Measurements from ENCODE around the gene VWCE. TPM values are rescaled to one million over a fixed set of nuclear protein-coding genes. Genes with fewer than 3 reads are reported as not detected.

The VWCE gene
- total RNA-seq, 1 experiment from 2014 or later, result 20.6 TPM

DNA sequence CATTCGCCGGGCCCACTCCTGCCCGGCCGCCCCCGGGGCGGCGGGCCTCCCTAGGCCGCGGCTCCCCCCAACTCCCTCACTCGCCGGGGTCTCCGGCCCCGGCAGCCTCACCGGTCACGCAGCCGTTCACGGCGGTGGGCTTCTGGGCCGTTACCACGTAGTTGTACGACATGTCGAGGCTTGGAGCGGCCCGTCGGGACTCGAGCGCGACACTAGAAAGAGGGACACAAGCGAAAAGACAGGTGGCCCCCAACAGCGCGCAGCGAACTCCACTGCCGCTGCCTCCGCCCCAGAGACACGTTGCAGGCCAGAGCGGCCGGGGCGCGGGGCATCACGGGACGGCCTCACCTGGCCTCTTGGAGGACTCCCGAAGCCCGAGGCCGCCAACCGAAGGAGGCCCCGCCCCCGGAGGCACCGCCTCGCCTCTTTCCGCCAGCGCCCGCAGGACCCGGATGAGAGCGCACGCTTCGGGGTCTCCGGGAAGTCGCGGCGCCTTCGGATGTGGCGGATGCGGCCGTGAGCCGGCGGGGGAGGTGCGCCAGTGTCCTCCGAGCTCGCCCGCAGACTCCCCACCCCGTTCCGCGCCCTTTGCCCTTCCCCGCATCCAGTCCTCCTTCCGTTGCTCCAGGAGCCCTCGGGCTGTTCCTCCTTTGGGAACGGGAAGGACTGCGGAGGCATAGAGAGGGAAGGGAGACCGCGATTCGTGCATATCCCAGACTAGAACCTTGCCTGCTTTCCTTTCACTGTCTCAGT lies 37.9 kb upstream of the VWCE start, which contains the start of the genes DDB1 and TKFC:
DDB1 (minus strand) TSS at position 309 of the 753 bp plus-strand sequence; CDS start at position 172, 137 bp downstream.
TKFC (plus strand) TSS at position 432 of the 753 bp plus-strand sequence. CDS start 1,501 bp downstream, outside the sequence.
- H2AFZ ChIP-seq (ENCODE audit: low read length), result no peak within 1 kb of the TSS
- TF ChIP-seq, protein P1, sequence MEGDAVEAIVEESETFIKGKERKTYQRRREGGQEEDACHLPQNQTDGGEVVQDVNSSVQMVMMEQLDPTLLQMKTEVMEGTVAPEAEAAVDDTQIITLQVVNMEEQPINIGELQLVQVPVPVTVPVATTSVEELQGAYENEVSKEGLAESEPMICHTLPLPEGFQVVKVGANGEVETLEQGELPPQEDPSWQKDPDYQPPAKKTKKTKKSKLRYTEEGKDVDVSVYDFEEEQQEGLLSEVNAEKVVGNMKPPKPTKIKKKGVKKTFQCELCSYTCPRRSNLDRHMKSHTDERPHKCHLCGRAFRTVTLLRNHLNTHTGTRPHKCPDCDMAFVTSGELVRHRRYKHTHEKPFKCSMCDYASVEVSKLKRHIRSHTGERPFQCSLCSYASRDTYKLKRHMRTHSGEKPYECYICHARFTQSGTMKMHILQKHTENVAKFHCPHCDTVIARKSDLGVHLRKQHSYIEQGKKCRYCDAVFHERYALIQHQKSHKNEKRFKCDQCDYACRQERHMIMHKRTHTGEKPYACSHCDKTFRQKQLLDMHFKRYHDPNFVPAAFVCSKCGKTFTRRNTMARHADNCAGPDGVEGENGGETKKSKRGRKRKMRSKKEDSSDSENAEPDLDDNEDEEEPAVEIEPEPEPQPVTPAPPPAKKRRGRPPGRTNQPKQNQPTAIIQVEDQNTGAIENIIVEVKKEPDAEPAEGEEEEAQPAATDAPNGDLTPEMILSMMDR (conservative IDR thresholded peaks at IDR 0.05), result no peak

More for the DNA sequence above, 37.9 kb upstream of the VWCE start, which contains the start of the genes DDB1 and TKFC:
- peak within 1 kb of the TSS; percentile 97 for H3K18ac ChIP-seq (ENCODE audit: insufficient read length, low read depth, low read length)
- H4K5ac ChIP-seq (ENCODE audit: insufficient read length, low read depth, low read length), result peak within 1 kb of the TSS; percentile 90
- peak within 1 kb of the TSS; percentile 97 for H3K9ac ChIP-seq (ENCODE audit: extremely low read depth, insufficient read length, low read length)
- H3K36me3 Mint-ChIP-seq (ENCODE audit: insufficient read depth in 1 of 3, low read depth in 3 of 3), result peaks cover 22 to 37% (median 30%) of the 10 kb centered on the region in 3 experiments; a peak in 6 of 7 replicates
- no peaks in the 10 kb centered on the region for H3K27me3 ChIP-seq (ENCODE audit: insufficient read depth, low read length)
- H3K27me3 Mint-ChIP-seq (ENCODE audit: low read depth), result no peaks in the 10 kb centered on the region
- peak within 1 kb of the TSS; percentile 44 for H3K4ac ChIP-seq (ENCODE audit: low read depth, low read length)
- no peak within 1 kb of the TSS for H2BK15ac ChIP-seq (ENCODE audit: low read depth, low read length)
- H2AK5ac ChIP-seq (ENCODE audit: insufficient read length, low read length), result no peak within 1 kb of the TSS
- H3K56ac ChIP-seq (ENCODE audit: insufficient read length, low read depth, low read length), result peak within 1 kb of the TSS; percentile 76
- H3K9me3 Mint-ChIP-seq, result no peaks in the 10 kb centered on the region
- peak within 1 kb of the TSS; percentile 78 for H3K27ac ChIP-seq (ENCODE audit: insufficient read length, low read depth, low read length)
- H3K79me1 ChIP-seq (ENCODE audit: insufficient read depth, low read depth, low read length, poor library complexity, severe bottlenecking), result no peaks in the 10 kb centered on the region
- H3K9me3 ChIP-seq (ENCODE audit: control insufficient read depth, low read depth, low read length), result no peaks in the 10 kb centered on the region
- WGBS (ENCODE audit: extremely low coverage, insufficient read length, low lambda C conversion rate), result no CpG with 5 or more reads among the region's 81 CpGs
- H2BK12ac ChIP-seq (ENCODE audit: insufficient read length, low read depth, low read length), result no peak within 1 kb of the TSS
- H3T11ph ChIP-seq (ENCODE audit: low read length), result no peak within 1 kb of the TSS
- no peak within 1 kb of the TSS for H2BK20ac ChIP-seq (ENCODE audit: low read depth, low read length, poor library complexity, severe bottlenecking)
- no peak within 1 kb of the TSS for H3K23ac ChIP-seq (ENCODE audit: insufficient read length, low read depth, low read length)
- peak; percentile 99 for DNase-seq
- peaks cover 25% of the 10 kb centered on the region for H3K79me2 ChIP-seq (ENCODE audit: insufficient read depth, low read length)
- H3K23me2 ChIP-seq (ENCODE audit: insufficient read length, low read depth, low read length, poor library complexity, severe bottlenecking), result peaks cover 13% of the 10 kb centered on the region
- H4K20me1 ChIP-seq (ENCODE audit: control insufficient read depth, insufficient read depth, insufficient read length), result no peaks in the 10 kb centered on the region
- peak within 1 kb of the TSS; percentile 97 to 99 (median 98) for H3K27ac Mint-ChIP-seq
- H3K4me3 Mint-ChIP-seq, result peak within 1 kb of the TSS; percentile 95 to 98
- peaks cover 5% of the 10 kb centered on the region for H3K4me1 ChIP-seq (ENCODE audit: insufficient read depth, low read length)
- H4K8ac ChIP-seq (replicated peaks; ENCODE audit: insufficient read length, low read depth, low read length), result no peak within 1 kb of the TSS
- H3K14ac ChIP-seq (ENCODE audit: insufficient read depth, low read length), result peak within 1 kb of the TSS; percentile 99
- H3K4me1 Mint-ChIP-seq, result peaks cover 39 to 45% of the 10 kb centered on the region in 2 experiments
- H4K91ac ChIP-seq (ENCODE audit: insufficient read length, low read depth, low read length), result peak within 1 kb of the TSS; percentile 15
- H3K4me2 ChIP-seq (ENCODE audit: insufficient read depth, insufficient read length, low read length), result peak within 1 kb of the TSS; percentile 94
- peak within 1 kb of the TSS; percentile 79 for H2BK5ac ChIP-seq (ENCODE audit: insufficient read length, low read length)
- no peak within 1 kb of the TSS for H2BK120ac ChIP-seq (ENCODE audit: low read depth, low read length, poor library complexity, severe bottlenecking)

Data from H9 (cell line).